ENCODE results near the gene MACC1. TPM values are rescaled to one million over a fixed set of nuclear protein-coding genes. Genes with fewer than 3 reads are reported as not detected.

The MACC1 gene
- total and polyA plus RNA-seq, 2 experiments from 2014 or later: 3.4 to 13.4 TPM

GRCh38 chr7:20235288-20235687 lies 18.1 kb upstream of the MACC1 start:
- Mint-ChIP-seq H3K27me3 (ENCODE audit: insufficient read depth, low read depth, poor library complexity) (no peaks in the 10 kb centered on the region), H3K4me3 (no peak overlapping the region), H3K9me3 (no peaks in the 10 kb centered on the region), H3K4me1 (peaks cover 9% of the 10 kb centered on the region; the same call in 2 of the 3 replicates), H3K27ac (no peak overlapping the region), H3K36me3 (ENCODE audit: low read depth) (no peaks in the 10 kb centered on the region)
- Histone ChIP-seq H3F3A (replicated peaks; ENCODE audit: low read depth) (no peaks in the 10 kb centered on the region), H3K36me3 (ENCODE audit: insufficient read depth) (no peaks in the 10 kb centered on the region), H2AFZ (no peak overlapping the region), H3K4me1 (ENCODE audit: insufficient read depth) (peaks cover 5% of the 10 kb centered on the region; the same call in 1 of the 2 replicates), H3K27ac (ENCODE audit: low read depth) (no peak overlapping the region), H3K27me3 (ENCODE audit: insufficient read depth) (no peaks in the 10 kb centered on the region), H3K4me3 (no peak overlapping the region), H3K9me2 (ENCODE audit: insufficient read depth) (peaks cover 7% of the 10 kb centered on the region; the same call in 1 of the 2 replicates), H4K20me1 (replicated peaks; ENCODE audit: insufficient read depth) (no peaks in the 10 kb centered on the region), H3K4me2 (no peak overlapping the region), H3K79me2 (replicated peaks; ENCODE audit: insufficient read depth) (no peaks in the 10 kb centered on the region)
- TF ChIP-seq ZNF114 (CRISPR knock-in tag; IDR thresholded peaks at IDR 0.05) (no peak), STAT1 (IDR thresholded peaks at IDR 0.05; ENCODE audit: unreplicated experiment) (no peak), CREB1 (CRISPR knock-in tag; IDR thresholded peaks at IDR 0.05; ENCODE audit: low read depth) (no peak), EZH2phosphoT487 (IDR thresholded peaks at IDR 0.05; ENCODE audit: unreplicated experiment) (no peak), POLR2AphosphoS5 (IDR thresholded peaks at IDR 0.05; ENCODE audit: low read depth) (no peak), REST (IDR thresholded peaks at IDR 0.05; ENCODE audit: unreplicated experiment) (no peak), ZNF462 (CRISPR knock-in tag; IDR thresholded peaks at IDR 0.05) (no peak), ETS1 (IDR thresholded peaks at IDR 0.05) (no peak), CTCF (conservative IDR thresholded peaks at IDR 0.05; ENCODE audit: low read depth in 2 of 2) (no peak), EZH2 (IDR thresholded peaks at IDR 0.05; ENCODE audit: low read depth, unreplicated experiment) (no peak), ZNF331 (CRISPR knock-in tag; IDR thresholded peaks at IDR 0.05; ENCODE audit: low read depth) (no peak), NANOG (IDR thresholded peaks at IDR 0.05; ENCODE audit: borderline replicate concordance) (no peak), JUNB (IDR thresholded peaks at IDR 0.05; ENCODE audit: unreplicated experiment) (no peak)
- ATAC-seq (no peak), DNase-seq (ENCODE audit: low spot score) (no peak)

Measured in GM23338 (cell line).